ENCODE measurements around the gene NGLY1.

- TF ChIP-seq CTCF (IDR thresholded peaks at IDR 0.05) (no peak), POLR2AphosphoS5 (IDR thresholded peaks at IDR 0.05) (no peak), POLR2A (IDR thresholded peaks at IDR 0.05; ENCODE audit: low read depth) (no peak), EP300 (IDR thresholded peaks at IDR 0.05) (no peak)
Measured at GRCh38 chr3:25785826-25786225, 2.6 kb upstream of the NGLY1 start.
